GM12801 (cell line): Measurements from ENCODE around the gene MPPED1.

Experiments
- CTCF ChIP-seq: IDR thresholded peaks from one replicate; pipeline ENCODE4 v1.5.1; 2011; ENCODE audit warnings: control low read depth; ENCODE audit not compliant: insufficient read length; ENCODE audit errors: extremely low read depth

MPPED1 gene

GRCh38 chr22:43376765-43377547, 34.9 kb upstream of the MPPED1 start:
- TF ChIP-seq CTCF = no peak

GRCh38 chr22:43377548-43377895, 34.3 kb upstream of the MPPED1 start:
- TF ChIP-seq CTCF = no peak

GRCh38 chr22:43377896-43378704, 33.7 kb upstream of the MPPED1 start:
- no peak for TF ChIP-seq CTCF

- no peak for TF ChIP-seq CTCF
Measured at GRCh38 chr22:43381693-43382092, 30.1 kb upstream of the MPPED1 start.

GRCh38 chr22:43384863-43385262, 27.0 kb upstream of the MPPED1 start:
- no peak for TF ChIP-seq CTCF

- no peak for TF ChIP-seq CTCF
Measured at GRCh38 chr22:43385770-43386641, 25.8 kb upstream of the MPPED1 start.

DNA sequence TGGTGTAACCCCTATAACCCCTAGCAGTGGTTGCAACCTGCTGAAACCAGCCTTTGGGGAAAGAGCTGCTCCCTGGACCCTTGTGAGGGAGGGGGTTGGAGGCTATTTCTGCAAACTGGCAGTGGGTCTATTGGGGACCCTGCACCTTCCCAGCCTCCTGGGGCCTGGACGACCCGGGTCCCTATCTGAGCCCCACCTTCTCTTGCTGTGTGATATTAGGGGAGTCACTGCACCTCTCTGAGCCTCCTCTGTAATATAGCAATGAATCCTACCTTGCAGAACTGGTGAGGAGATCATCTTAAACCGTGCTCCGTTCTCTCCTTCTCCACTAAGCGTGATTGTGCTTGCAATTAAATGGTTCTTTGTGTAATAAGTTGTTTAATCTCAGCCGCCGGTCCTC, 24.0 kb upstream of the MPPED1 start:
- TF ChIP-seq CTCF = no peak
